ENCODE measurements around the gene ACTR1B.
"Not testable (repeated sequence)": the region's sequence is repeated elsewhere in the genome, so short reads cannot be mapped to it uniquely, and the experiment has no call there.

Gene ACTR1B

GRCh38 chr2:97618939-97619827 is 44.7 kb downstream of the ACTR1B start:
- H3K4me2 ChIP-seq (ENCODE audit: low read length); H3F3A ChIP-seq (ENCODE audit: insufficient read depth, low read length); H3K9me2 ChIP-seq (ENCODE audit: low read depth, low read length); H3K79me2 ChIP-seq (ENCODE audit: insufficient read depth, low read length); H3K27ac ChIP-seq (ENCODE audit: low read depth, low read length, poor library complexity, severe bottlenecking); H3K4me1 ChIP-seq (ENCODE audit: insufficient read depth, low read length, severe bottlenecking); H3K27me3 ChIP-seq (ENCODE audit: insufficient read depth, low read length); H3K9ac ChIP-seq (ENCODE audit: low read length); H2AFZ ChIP-seq (ENCODE audit: low read length); H3K36me3 ChIP-seq (ENCODE audit: insufficient read depth, low read length); H3K9me3 ChIP-seq (ENCODE audit: low read length); H3K4me3 ChIP-seq (ENCODE audit: low read depth, low read length, poor library complexity, severe bottlenecking); H4K20me1 ChIP-seq (ENCODE audit: insufficient read depth, low read length): not testable (repeated sequence)

- Histone ChIP-seq H3K9ac (ENCODE audit: low read length) (no peak overlapping the region), H3K4me1 (ENCODE audit: insufficient read depth, low read length, severe bottlenecking) (no peaks in the 10 kb centered on the region), H3K27ac (ENCODE audit: low read depth, low read length, poor library complexity, severe bottlenecking) (no peak overlapping the region), H3K4me2 (ENCODE audit: low read length) (no peak overlapping the region), H3K9me2 (ENCODE audit: low read depth, low read length) (no peaks in the 10 kb centered on the region), H3K9me3 (ENCODE audit: low read length) (no peaks in the 10 kb centered on the region), H3K36me3 (ENCODE audit: insufficient read depth, low read length) (no peaks in the 10 kb centered on the region), H2AFZ (ENCODE audit: low read length) (no peak overlapping the region), H3K4me3 (ENCODE audit: low read depth, low read length, poor library complexity, severe bottlenecking) (no peak overlapping the region), H3K27me3 (ENCODE audit: insufficient read depth, low read length) (no peaks in the 10 kb centered on the region), H3K79me2 (ENCODE audit: insufficient read depth, low read length) (no peaks in the 10 kb centered on the region), H4K20me1 (ENCODE audit: insufficient read depth, low read length) (no peaks in the 10 kb centered on the region), H3F3A (ENCODE audit: insufficient read depth, low read length) (no peaks in the 10 kb centered on the region)
- TF ChIP-seq EZH2 (IDR thresholded peaks at IDR 0.05; ENCODE audit: borderline replicate concordance, low read length) (no peak), CTCF (IDR thresholded peaks at IDR 0.05; ENCODE audit: low read length) (no peak)
Observed at GRCh38 chr2:97617911-97618310, 45.9 kb downstream of the ACTR1B start.

GRCh38 chr2:97615746-97616145 is 48.1 kb downstream of the ACTR1B start:
- H4K20me1 ChIP-seq (ENCODE audit: insufficient read depth, low read length); H3F3A ChIP-seq (ENCODE audit: insufficient read depth, low read length); H3K9me2 ChIP-seq (ENCODE audit: low read depth, low read length); H3K4me1 ChIP-seq (ENCODE audit: insufficient read depth, low read length, severe bottlenecking); H3K9ac ChIP-seq (ENCODE audit: low read length); H3K27ac ChIP-seq (ENCODE audit: low read depth, low read length, poor library complexity, severe bottlenecking); H3K27me3 ChIP-seq (ENCODE audit: insufficient read depth, low read length); H3K9me3 ChIP-seq (ENCODE audit: low read length); H2AFZ ChIP-seq (ENCODE audit: low read length); H3K4me2 ChIP-seq (ENCODE audit: low read length); H3K36me3 ChIP-seq (ENCODE audit: insufficient read depth, low read length); H3K79me2 ChIP-seq (ENCODE audit: insufficient read depth, low read length); H3K4me3 ChIP-seq (ENCODE audit: low read depth, low read length, poor library complexity, severe bottlenecking): not testable (repeated sequence)

GRCh38 chr2:97611895-97612294 is 51.9 kb downstream of the ACTR1B start:
- H3K9me3 ChIP-seq (ENCODE audit: low read length); H3K27ac ChIP-seq (ENCODE audit: low read depth, low read length, poor library complexity, severe bottlenecking); H3K4me3 ChIP-seq (ENCODE audit: low read depth, low read length, poor library complexity, severe bottlenecking): not testable (repeated sequence)

GRCh38 chr2:97608745-97609144 is 55.1 kb downstream of the ACTR1B start:
- not testable (repeated sequence) for H2AFZ ChIP-seq (ENCODE audit: low read length); H3K4me1 ChIP-seq (ENCODE audit: insufficient read depth, low read length, severe bottlenecking); H3K27ac ChIP-seq (ENCODE audit: low read depth, low read length, poor library complexity, severe bottlenecking); H3K36me3 ChIP-seq (ENCODE audit: insufficient read depth, low read length); H3K9me3 ChIP-seq (ENCODE audit: low read length); H3K79me2 ChIP-seq (ENCODE audit: insufficient read depth, low read length); H3F3A ChIP-seq (ENCODE audit: insufficient read depth, low read length); H3K4me3 ChIP-seq (ENCODE audit: low read depth, low read length, poor library complexity, severe bottlenecking); H4K20me1 ChIP-seq (ENCODE audit: insufficient read depth, low read length); H3K9me2 ChIP-seq (ENCODE audit: low read depth, low read length); H3K27me3 ChIP-seq (ENCODE audit: insufficient read depth, low read length); H3K4me2 ChIP-seq (ENCODE audit: low read length); H3K9ac ChIP-seq (ENCODE audit: low read length)

More at GRCh38 chr2:97611895-97612294, 51.9 kb downstream of the ACTR1B start:
- H3K4me2 ChIP-seq (ENCODE audit: low read length); H2AFZ ChIP-seq (ENCODE audit: low read length); H3F3A ChIP-seq (ENCODE audit: insufficient read depth, low read length); H4K20me1 ChIP-seq (ENCODE audit: insufficient read depth, low read length); H3K36me3 ChIP-seq (ENCODE audit: insufficient read depth, low read length); H3K79me2 ChIP-seq (ENCODE audit: insufficient read depth, low read length); H3K27me3 ChIP-seq (ENCODE audit: insufficient read depth, low read length); H3K9ac ChIP-seq (ENCODE audit: low read length); H3K9me2 ChIP-seq (ENCODE audit: low read depth, low read length); H3K4me1 ChIP-seq (ENCODE audit: insufficient read depth, low read length, severe bottlenecking): not testable (repeated sequence)
